HG02759 (cell line): ENCODE measurements around the gene ARHGEF40.
A peak's percentile ranks its signal among the peaks of the same experiment; 100 is the strongest.

Experiments used
- ATAC-seq: cut with Tn5 transposase; IDR thresholded peaks from one replicate; pipeline ENCODE4 v1.9.1; 2021; ENCODE audit warnings: mild to moderate bottlenecking, moderate library complexity; ENCODE audit not compliant: unreplicated experiment

ARHGEF40 gene

GRCh38 chr14:21078726-21079125 lies 8.6 kb downstream of the ARHGEF40 start:
- ATAC-seq, result no peak

- no peak for ATAC-seq
These were observed 11.5 kb downstream of the ARHGEF40 start for GRCh38 chr14:21081521-21082142.

GRCh38 chr14:21083565-21084325 lies 13.6 kb downstream of the ARHGEF40 start:
- no peak for ATAC-seq

GRCh38 chr14:21084396-21084795 lies 14.3 kb downstream of the ARHGEF40 start:
- no peak for ATAC-seq

DNA sequence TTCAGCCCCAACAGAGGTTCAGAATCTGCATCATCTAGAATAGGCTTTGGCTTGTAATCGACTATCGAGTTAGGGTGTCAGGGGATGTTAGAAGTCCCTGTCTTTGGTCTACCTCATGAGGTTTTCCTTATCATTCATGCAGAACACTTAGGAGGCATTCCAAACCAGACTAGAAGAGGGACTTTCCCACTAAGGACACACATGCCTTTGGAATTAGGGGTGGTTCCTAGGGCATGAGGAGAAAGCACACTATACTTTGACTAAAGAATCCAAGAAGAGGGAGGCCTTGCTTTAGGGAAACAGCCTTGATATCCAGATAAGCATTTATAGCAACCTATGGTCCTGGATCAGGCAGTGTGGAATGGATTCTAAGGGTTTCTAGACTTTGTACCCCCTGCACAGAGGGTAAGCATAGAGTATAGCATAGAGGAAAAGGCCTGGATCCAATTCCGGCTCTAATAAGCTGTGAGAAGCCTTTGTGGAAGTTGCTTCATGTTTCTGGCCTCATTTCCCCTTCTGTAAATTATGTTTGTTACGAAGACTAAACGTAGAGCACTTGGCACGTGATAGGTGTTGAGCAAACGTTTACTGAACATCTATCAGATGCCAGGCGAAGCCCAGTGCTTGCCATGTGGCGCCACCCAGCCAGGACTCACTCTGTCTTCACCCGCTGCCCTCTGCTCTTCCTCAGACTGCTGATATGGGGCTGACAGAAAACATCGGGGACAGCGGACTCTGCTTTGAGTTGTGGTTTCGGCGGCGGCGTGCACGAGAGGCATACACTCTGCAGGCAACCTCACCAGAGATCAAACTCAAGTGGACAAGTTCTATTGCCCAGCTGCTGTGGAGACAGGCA lies 15.1 kb downstream of the ARHGEF40 start:
- ATAC-seq, result no peak

DNA sequence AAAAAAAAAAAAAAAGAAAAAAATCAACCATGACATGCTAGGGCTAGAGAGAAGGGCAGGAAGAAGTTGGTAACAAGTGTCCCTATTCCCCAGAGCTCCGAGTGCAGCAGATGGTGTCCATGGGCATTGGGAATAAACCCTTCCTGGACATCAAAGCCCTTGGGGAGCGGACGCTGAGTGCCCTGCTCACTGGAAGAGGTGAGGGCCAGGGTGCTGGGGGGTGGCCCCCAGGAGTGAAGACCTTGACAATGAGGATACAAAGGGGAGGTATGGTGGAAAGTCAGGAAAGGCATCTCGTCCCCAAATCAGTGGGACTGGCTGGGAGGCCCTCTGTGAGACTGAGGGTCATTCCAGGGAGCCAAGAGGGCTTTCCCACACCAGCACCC lies 16.8 kb downstream of the ARHGEF40 start:
- no peak for ATAC-seq

GRCh38 chr14:21087294-21088091 lies 17.4 kb downstream of the ARHGEF40 start:
- peak; percentile 53 for ATAC-seq

GRCh38 chr14:21088687-21089086 lies 18.6 kb downstream of the ARHGEF40 start:
- no peak for ATAC-seq

DNA sequence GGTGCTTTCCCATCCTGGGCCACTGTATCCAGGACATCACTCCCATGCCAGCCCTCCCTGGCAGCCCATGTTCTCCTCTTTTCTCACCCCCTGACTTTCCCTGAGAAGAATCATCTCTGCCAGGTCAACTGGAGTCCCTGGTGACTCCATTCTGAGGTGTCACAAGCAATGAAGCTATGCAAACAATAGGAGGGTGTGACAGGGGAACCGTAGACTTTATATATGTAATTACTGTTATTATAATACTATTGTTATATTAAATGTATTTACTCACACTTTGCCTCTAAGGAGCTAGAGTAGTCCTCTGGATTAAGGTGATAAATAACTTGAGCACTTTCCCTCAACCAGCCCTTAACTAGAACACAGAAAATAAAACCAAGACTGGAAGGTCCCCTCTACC lies 19.2 kb downstream of the ARHGEF40 start:
- no peak for ATAC-seq

DNA sequence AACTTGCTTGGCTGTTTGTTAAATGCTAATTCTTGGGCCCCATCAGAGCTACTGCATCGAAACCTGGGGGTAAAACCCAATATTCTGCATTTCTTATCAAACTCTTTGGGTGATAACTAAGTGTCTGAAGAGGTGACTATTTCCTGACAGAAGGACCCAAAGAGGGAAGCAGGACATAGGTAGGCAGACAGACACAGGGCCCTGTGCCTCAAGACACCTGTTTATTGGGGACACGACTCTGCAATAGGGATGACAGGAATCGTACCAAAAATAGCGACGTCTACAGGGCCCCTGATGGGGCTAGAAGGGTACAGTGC lies 19.7 kb downstream of the ARHGEF40 start:
- ATAC-seq, result no peak

- ATAC-seq, result no peak
These were observed 20.3 kb downstream of the ARHGEF40 start for GRCh38 chr14:21090194-21090939.

GRCh38 chr14:21090940-21091663 lies 21.0 kb downstream of the ARHGEF40 start:
- no peak for ATAC-seq

DNA sequence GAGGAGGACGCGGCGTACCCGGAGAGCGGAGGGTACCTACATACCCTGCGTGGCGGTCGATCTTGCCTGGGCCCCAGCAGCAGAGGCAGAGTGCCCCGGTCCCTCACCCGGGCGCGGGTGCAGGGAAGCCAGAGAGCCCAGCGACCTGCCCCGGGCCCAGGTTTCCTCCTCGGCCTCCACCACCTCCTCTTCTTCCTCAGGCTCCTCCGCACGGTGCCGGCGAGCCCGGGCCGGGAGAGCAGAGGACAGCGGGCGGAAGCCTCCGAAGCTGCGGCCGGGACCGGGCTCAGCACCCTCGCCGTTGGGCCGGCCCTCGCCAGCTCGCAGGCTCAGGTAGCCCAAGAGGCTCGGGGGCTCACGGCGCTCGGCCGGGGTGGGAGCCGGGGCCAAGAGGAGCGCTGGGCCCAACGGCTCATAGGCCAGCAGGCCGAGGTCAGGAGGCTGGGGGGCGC lies 21.7 kb downstream of the ARHGEF40 start:
- ATAC-seq, result no peak

GRCh38 chr14:21092273-21093011 lies 22.3 kb downstream of the ARHGEF40 start:
- peak; percentile 94 for ATAC-seq

- no peak for ATAC-seq
These were observed 22.9 kb downstream of the ARHGEF40 start for GRCh38 chr14:21093018-21093417.

DNA sequence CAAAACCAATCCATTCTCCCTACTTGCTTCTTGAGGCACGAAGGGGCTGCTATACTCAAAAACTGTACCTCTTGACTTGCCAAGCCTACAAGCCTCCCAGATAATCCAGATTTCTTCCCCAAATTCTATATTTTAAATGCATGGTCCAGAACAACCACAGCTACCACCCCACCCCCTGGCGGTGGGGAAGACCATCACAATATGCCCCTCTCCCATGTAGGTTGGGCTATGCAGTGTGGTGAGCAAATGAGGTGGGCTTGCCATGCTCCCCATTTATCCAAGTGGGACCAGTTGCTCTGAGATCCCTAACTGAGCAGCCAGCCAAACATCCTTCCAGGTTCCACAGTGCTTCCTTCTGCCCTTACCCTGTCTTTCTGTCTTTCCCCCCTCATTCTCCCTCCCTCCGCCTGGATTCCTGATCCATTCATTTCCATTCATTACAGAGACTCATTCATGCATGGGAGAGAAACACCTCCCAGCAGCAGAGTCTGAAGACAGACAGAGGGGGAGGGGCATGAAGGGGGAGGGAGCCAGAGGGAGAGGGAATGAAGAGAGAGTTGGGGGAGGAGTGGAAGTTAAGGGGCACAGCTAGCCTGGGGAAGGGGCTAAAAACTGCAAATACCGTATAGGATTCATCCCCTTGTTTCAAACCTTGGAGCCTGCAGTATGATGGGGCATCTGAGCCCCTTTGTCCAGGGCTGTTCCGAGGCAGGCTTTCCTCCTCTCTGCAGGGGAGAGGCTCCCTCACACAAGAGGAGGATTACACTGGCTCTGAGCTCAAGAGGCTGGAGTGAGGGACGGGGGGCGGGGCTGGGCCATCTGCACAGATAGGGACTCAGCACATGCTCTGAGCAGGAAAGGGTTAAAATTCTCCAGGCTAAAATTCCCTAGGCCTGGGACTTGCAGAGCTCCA lies 23.9 kb downstream of the ARHGEF40 start:
- no peak for ATAC-seq

- no peak for ATAC-seq
These were observed 25.5 kb downstream of the ARHGEF40 start for GRCh38 chr14:21095430-21096205.
